H1 (cell line): Measurements from ENCODE around the gene COPZ1. TPM values are rescaled to one million over a fixed set of nuclear protein-coding genes. Genes with fewer than 3 reads are reported as not detected.

Experiments used
- CTCF ChIA-PET: fragments of 300-600 bp; sonication (Branson Sonifier 250); formaldehyde crosslinking; loops from one replicate; lab custom pipeline; 2021; ENCODE audit not compliant: partially characterized antibody; lab: Charles Lee
- POLR2A ChIA-PET: fragments of 300-600 bp; sonication (Branson Sonifier 250); formaldehyde crosslinking; loops from one replicate; lab custom pipeline; 2021; ENCODE audit warnings: inconsistent platforms; ENCODE audit not compliant: partially characterized antibody; lab: Charles Lee
- DNase-seq, 2 experiments: peaks; one replicate each; pipeline versions ENCODE4 v3.0.0 to v3.0.0-alpha.2; 2010 to 2022; ENCODE audit warnings: low spot score in 2 of 2, low read depth in 1 of 2, mixed read lengths in 1 of 2
- FAIRE-seq: peaks from 2 replicates; lab custom pipeline; 2011; peaks lifted over from hg19 to GRCh38; lab: Jason Lieb, UNC
- H2AFZ ChIP-seq: 2 replicates; pipeline ENCODE4 v1.8.1; 2012; ENCODE audit warnings: low read length, inconsistent platforms
- H2AK5ac ChIP-seq: 2 replicates; pipeline ENCODE4 v1.6.1; 2013; ENCODE audit warnings: low read depth, low read length
- H2BK120ac ChIP-seq: replicated peaks from 2 replicates; pipeline ENCODE3; 2013; ENCODE audit warnings: low read depth, low read length, inconsistent platforms
- H2BK12ac ChIP-seq: 2 replicates; pipeline ENCODE4 v1.6.1; 2013; ENCODE audit warnings: low read depth, low read length
- H2BK15ac ChIP-seq: 2 replicates; pipeline ENCODE4 v1.6.1; 2013; ENCODE audit warnings: low read length
- H2BK20ac ChIP-seq: 2 replicates; pipeline ENCODE4 v1.6.1; 2013; ENCODE audit warnings: low read length
- H2BK5ac ChIP-seq: 2 replicates; pipeline ENCODE4 v1.6.1; 2013; ENCODE audit warnings: low read depth, low read length
- H3K14ac ChIP-seq: 2 replicates; pipeline ENCODE4 v1.6.1; 2013; ENCODE audit warnings: inconsistent platforms; ENCODE audit not compliant: insufficient read length
- H3K18ac ChIP-seq: 2 replicates; pipeline ENCODE4 v1.6.1; 2013; ENCODE audit warnings: low read length; ENCODE audit errors: extremely low read depth
- H3K23ac ChIP-seq: 2 replicates; pipeline ENCODE4 v1.6.1; 2013; ENCODE audit warnings: inconsistent platforms; ENCODE audit not compliant: insufficient read length
- H3K23me2 ChIP-seq: 2 replicates; pipeline ENCODE4 v1.6.1; 2013; ENCODE audit warnings: low read depth, low read length
- H3K27ac ChIP-seq: 2 replicates; pipeline ENCODE4 v1.6.1; 2011; ENCODE audit warnings: low read depth, low read length, inconsistent platforms
- H3K27me3 ChIP-seq, 4 experiments: replicated peaks in 1 of 4; 1 replicate in 1 of 4; 2 replicates in 3 of 4; pipeline versions ENCODE4 v1.6.1 to v1.8.1; 2011 to 2013; ENCODE audit warnings: low read length in 3 of 4, mild to moderate bottlenecking in 3 of 4, inconsistent platforms in 2 of 4, mixed read lengths in 2 of 4, moderate library complexity in 1 of 4; ENCODE audit not compliant: control insufficient read depth in 3 of 4, insufficient read depth in 3 of 4; ENCODE audit errors: extremely low read depth in 1 of 4
- H3K36me3 ChIP-seq, 4 experiments: 2 replicates each; pipeline versions ENCODE4 v1.6.1 to v1.8.1; 2011 to 2013; ENCODE audit warnings: mild to moderate bottlenecking in 4 of 4, low read length in 3 of 4, moderate library complexity in 2 of 4, control low read depth in 1 of 4, inconsistent platforms in 1 of 4; ENCODE audit not compliant: insufficient read depth in 4 of 4, control insufficient read depth in 2 of 4
- H3K4ac ChIP-seq: replicated peaks from 2 replicates; pipeline ENCODE3; 2013; ENCODE audit warnings: low read length, low read depth, mixed read lengths, inconsistent platforms; ENCODE audit not compliant: insufficient read length
- H3K4me1 ChIP-seq, 4 experiments: replicated peaks in 1 of 4; 1 replicate in 1 of 4; 2 replicates in 3 of 4; pipeline versions ENCODE4 v1.6.1 to v1.8.1; 2011 to 2013; ENCODE audit warnings: low read length in 3 of 4, inconsistent platforms in 2 of 4, mixed read lengths in 1 of 4; ENCODE audit not compliant: insufficient read depth in 4 of 4, control insufficient read depth in 3 of 4
- H3K4me2 ChIP-seq, 2 experiments: 2 replicates each; pipeline versions ENCODE4 v1.6.1 to v1.8.1; 2011 to 2013; ENCODE audit warnings: low read depth in 2 of 2, low read length in 2 of 2, control low read depth in 1 of 2, inconsistent platforms in 1 of 2, mild to moderate bottlenecking in 1 of 2; ENCODE audit not compliant: insufficient read depth in 1 of 2
- H3K4me3 ChIP-seq, 4 experiments: fragments of 200-600, 300-600 bp in 1 of 4; sonication (generic), shearing (Covaris generic), sonication (Bioruptor Twin) in 1 of 4; 2 replicates each; pipeline versions ENCODE4 v1.5.1 to v1.8.1; 2011 to 2016; ENCODE audit warnings: low read length in 4 of 4, low read depth in 3 of 4, control low read depth in 2 of 4, inconsistent platforms in 2 of 4, mild to moderate bottlenecking in 2 of 4, mixed read lengths in 1 of 4, moderate library complexity in 1 of 4; ENCODE audit not compliant: insufficient read depth in 2 of 4; ENCODE audit errors: extremely low read depth in 1 of 4
- H3K56ac ChIP-seq: replicated peaks from 2 replicates; pipeline ENCODE3; 2013; ENCODE audit warnings: low read depth, mild to moderate bottlenecking, mixed read lengths, low read length, inconsistent platforms; ENCODE audit not compliant: insufficient read length
- H3K79me1 ChIP-seq: 2 replicates; pipeline ENCODE4 v1.6.1; 2013; ENCODE audit warnings: low read depth, low read length, control low read depth
- H3K79me2 ChIP-seq, 2 experiments: 2 replicates each; pipeline versions ENCODE4 v1.6.1 to v1.8.1; 2012 to 2013; ENCODE audit warnings: low read length in 2 of 2, mild to moderate bottlenecking in 2 of 2, inconsistent platforms in 1 of 2; ENCODE audit not compliant: insufficient read depth in 2 of 2, control insufficient read depth in 1 of 2
- H3K9ac ChIP-seq, 4 experiments: replicated peaks in 1 of 4; 1 replicate in 1 of 4; 2 replicates in 3 of 4; pipeline versions ENCODE4 v1.6.1 to v1.8.1; 2011 to 2013; ENCODE audit warnings: low read depth in 3 of 4, low read length in 3 of 4, control low read depth in 2 of 4, mild to moderate bottlenecking in 2 of 4, moderate library complexity in 2 of 4, inconsistent platforms in 1 of 4; ENCODE audit errors: extremely low read depth in 1 of 4
- H3K9me3 ChIP-seq, 2 experiments: 2 replicates each; pipeline versions ENCODE4 v1.6.1 to v1.8.1; 2012 to 2013; ENCODE audit warnings: mild to moderate bottlenecking in 2 of 2, moderate library complexity in 2 of 2, control low read depth in 1 of 2, inconsistent platforms in 1 of 2, low read depth in 1 of 2, low read length in 1 of 2, mixed read lengths in 1 of 2; ENCODE audit not compliant: insufficient read depth in 2 of 2
- H4K20me1 ChIP-seq, 2 experiments: replicated peaks in 1 of 2; 2 replicates each; pipeline versions ENCODE3 to v1.8.1; 2011 to 2013; ENCODE audit warnings: inconsistent platforms in 2 of 2, low read length in 2 of 2, mild to moderate bottlenecking in 1 of 2; ENCODE audit not compliant: insufficient read depth in 2 of 2, control insufficient read depth in 1 of 2
- H4K5ac ChIP-seq: 2 replicates; pipeline ENCODE4 v1.6.1; 2013; ENCODE audit warnings: low read length, low read depth, mixed read lengths, inconsistent platforms; ENCODE audit not compliant: insufficient read length
- H4K8ac ChIP-seq: 2 replicates; pipeline ENCODE4 v1.8.0; 2013; ENCODE audit warnings: mild to moderate bottlenecking, moderate library complexity, low read length, inconsistent platforms; ENCODE audit not compliant: insufficient read depth; ENCODE audit errors: extremely low read depth
- H4K91ac ChIP-seq: replicated peaks from 2 replicates; pipeline ENCODE3; 2013; ENCODE audit warnings: low read length, mixed read lengths, inconsistent platforms; ENCODE audit not compliant: insufficient read length
- ATF2 ChIP-seq: IDR thresholded peaks from 2 replicates; pipeline ENCODE4 v1.6.1; 2012; ENCODE audit warnings: low read length, inconsistent platforms
- CHD1 ChIP-seq: IDR thresholded peaks from 2 replicates; pipeline ENCODE4 v1.6.1; 2012; ENCODE audit warnings: low read depth, low read length, improper control_type of control experiment
- CREB1 ChIP-seq: IDR thresholded peaks from 2 replicates; pipeline ENCODE4 v1.6.1; 2012; ENCODE audit warnings: inconsistent platforms
- CTBP2 ChIP-seq: IDR thresholded peaks from 2 replicates; pipeline ENCODE4 v1.7.0; 2011; ENCODE audit warnings: borderline replicate concordance, mild to moderate bottlenecking, moderate library complexity, mixed read lengths, low read length; ENCODE audit not compliant: insufficient read depth, insufficient read length
- JUND ChIP-seq: IDR thresholded peaks from 2 replicates; pipeline ENCODE4 v1.6.1; 2011; ENCODE audit warnings: mild to moderate bottlenecking, improper control_type of control experiment, low read length
- MAFK ChIP-seq: IDR thresholded peaks from 2 replicates; pipeline ENCODE4 v1.6.1; 2012; ENCODE audit warnings: low read depth, mild to moderate bottlenecking, improper control_type of control experiment, low read length
- RAD21 ChIP-seq, 2 experiments: IDR thresholded peaks in 1 of 2; conservative IDR thresholded peaks in 1 of 2; 2 replicates each; pipeline ENCODE4 v1.6.1; 2011; ENCODE audit warnings: low read depth in 2 of 2, low read length in 2 of 2, improper control_type of control experiment in 1 of 2, inconsistent platforms in 1 of 2, mild to moderate bottlenecking in 1 of 2, moderate library complexity in 1 of 2
- TEAD4 ChIP-seq: IDR thresholded peaks from 2 replicates; pipeline ENCODE4 v1.6.1; 2012; ENCODE audit warnings: low read depth, low read length, inconsistent platforms, mixed read lengths
- whole genome bisulfite sequencing, 2 experiments: shearing (Covaris generic) in 1 of 2; methylation state at CpG; one replicate each; pipeline versions ENCODE4 v1.1.6 to v1.1.7; 2013 to 2015; ENCODE audit warnings: low lambda C conversion rate in 2 of 2, mixed read lengths in 2 of 2, inconsistent platforms in 1 of 2, low coverage in 1 of 2, missing lambda C conversion rate in 1 of 2; ENCODE audit not compliant: insufficient replicate concordance in 2 of 2, insufficient coverage in 1 of 2, insufficient read length in 1 of 2; ENCODE audit errors: extremely low coverage in 1 of 2, missing lambda C conversion rate in 1 of 2; 5-methylcytosine and 5-hydroxymethylcytosine counted together
- polyA plus RNA-seq, 7 experiments: library from polyadenylated mRNA; depleted of rRNA in 3 of 7; stranded (reverse) in 5 of 7; unstranded in 2 of 7; fragments of >200 nt in 5 of 7; fragments of 200-250 nt in 2 of 7; gene quantifications; 1 replicate in 5 of 7; 2 replicates in 1 of 7; 4 replicates in 1 of 7; pipeline versions ENCODE4 v1.2.1 to v1.2.3, GENCODE V29; 2011 to 2013; ENCODE audit warnings: missing spikeins in 2 of 7, mixed read lengths in 2 of 7
- total RNA-seq: library from RNA; stranded (reverse); fragmentation: NEBNext Ultra II Directional; extraction: Animal tissue kit (Norgen Biotek cat#: 25700); gene quantifications from 2 replicates; pipeline ENCODE4 v1.2.1, GENCODE V29; 2021

COPZ1 gene
- total and polyA plus RNA-seq, 2 of the 8 experiments (the other 6 are each of a cell fraction or from before 2014, with no cell fraction given), result 103 to 133 TPM

DNA sequence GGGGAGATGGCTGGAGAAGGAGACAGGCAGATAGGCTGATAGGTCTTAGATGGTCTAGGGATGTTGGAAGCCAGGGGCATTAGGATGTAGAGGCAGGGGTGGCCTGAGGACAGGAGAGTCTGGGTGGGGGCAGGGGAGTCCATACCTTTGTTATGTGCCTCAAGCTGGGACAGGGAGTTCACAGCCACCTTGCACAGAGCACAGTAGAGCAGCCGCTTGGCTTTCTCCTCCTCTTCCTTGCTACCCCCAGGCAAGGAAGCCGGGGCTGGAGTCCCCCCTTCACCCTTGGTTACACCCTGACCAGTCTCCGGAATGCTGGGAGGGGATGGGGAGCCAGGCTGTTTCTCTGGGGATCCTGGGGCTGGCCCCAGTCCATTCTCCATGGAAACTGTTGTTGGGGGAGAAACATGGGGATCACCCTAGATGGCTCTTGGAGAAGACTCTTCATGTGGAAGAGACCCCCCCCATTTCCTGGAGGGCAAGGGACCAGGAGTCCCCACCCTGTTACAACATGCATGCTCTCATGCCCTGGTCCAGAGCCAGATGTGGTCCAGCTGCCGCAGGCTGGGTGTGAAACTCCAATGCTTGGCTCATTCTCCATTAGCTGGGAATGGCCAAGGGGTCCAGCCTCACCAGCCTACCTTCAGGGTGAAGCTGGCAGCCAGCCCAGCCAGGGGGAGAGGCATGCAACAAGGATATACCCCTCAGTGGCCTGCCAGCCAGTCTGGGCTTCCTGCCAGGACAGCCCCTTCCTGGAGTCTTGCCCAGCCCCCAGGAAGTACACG, 46.6 kb downstream of the COPZ1 start:
- H3K27ac ChIP-seq, result no peak overlapping the region
- H4K91ac ChIP-seq, result no peak overlapping the region
- no peak overlapping the region for H3K4ac ChIP-seq
- H2AK5ac ChIP-seq, result no peak overlapping the region
- H3K9me3 ChIP-seq, result no peaks in the 10 kb centered on the region
- FAIRE-seq, result no peak
- H4K20me1 ChIP-seq, result peaks cover 0 to 8% of the 10 kb centered on the region in 2 experiments
- no peak overlapping the region; a peak in 1 of 4 replicates for H3K4me2 ChIP-seq
- peaks cover 0 to 3% (median 2%) of the 10 kb centered on the region in 4 experiments; a peak in 3 of 8 replicates for H3K36me3 ChIP-seq
- no peak overlapping the region for H2BK20ac ChIP-seq
- peaks cover 8% of the 10 kb centered on the region for H3K23me2 ChIP-seq
- CTCF ChIA-PET, result interaction anchor here (0.8 to 3.7 kb wide), 38 partner anchors 9 to 347 kb away, joined by 3 to 79 read pairs (median 6); partner anchors contain the start of genes CBX5, COPZ1 and HNRNPA1
- no peak overlapping the region for H2BK15ac ChIP-seq
- no peak overlapping the region for H3K23ac ChIP-seq
- H3K79me2 ChIP-seq, result no peaks in the 10 kb centered on the region
- TF ChIP-seq MAFK (no peak), TEAD4 (no peak), ATF2 (no peak), CTBP2 (no peak), JUND (no peak), CREB1 (no peak), CHD1 (no peak), RAD21 (IDR thresholded peaks at IDR 0.05 in 1 of 2, conservative IDR thresholded peaks at IDR 0.05 in 1 of 2; ENCODE audit: low read depth in 2 of 2, low read length in 2 of 2) (no peak)
- TF ChIP-seq, all 59 proteins: peak for 0
- Histone ChIP-seq H4K8ac (no peak overlapping the region), H2BK5ac (no peak overlapping the region), H3K56ac (no peak overlapping the region), H2BK120ac (no peak overlapping the region), H3K27me3 (peaks cover 0 to 16% (median 12%) of the 10 kb centered on the region in 4 experiments; a peak in 6 of 7 replicates), H3K79me1 (no peaks in the 10 kb centered on the region), H4K5ac (no peak overlapping the region), H3K4me1 (peaks cover 0 to 11% (median 6%) of the 10 kb centered on the region in 4 experiments; a peak in 5 of 7 replicates), H3K4me3 (no peak overlapping the region), H2BK12ac (no peak overlapping the region), H3K14ac (no peak overlapping the region), H3K18ac (no peak overlapping the region), H2AFZ (no peak overlapping the region), H3K9ac (no peak overlapping the region)
- no peak for DNase-seq
- 95% methylated on average over 5 of the region's 5 CpGs; no CpG with 5 or more reads in 1 of the 2 experiments for WGBS, 2 experiments
- POLR2A ChIA-PET, result interaction anchor here (0.9 to 1.8 kb wide), 7 partner anchors 8 to 91 kb away, joined by 3 to 18 read pairs (median 4); partner anchors contain the start of genes CBX5, HNRNPA1 and ZNF385A
